PC-9 (cell line): ENCODE results near the gene HLA-B. TPM values are rescaled to one million over a fixed set of nuclear protein-coding genes. Genes with fewer than 3 reads are reported as not detected.

Source experiments
- BruUV-seq: library from RNA; stranded (reverse); fragments of 400-500 nt; replicated peaks from 2 replicates; lab custom pipeline; 2021; lab: Mats Ljungman, UMichigan
- CTCF ChIA-PET: fragments of 300-600 bp; sonication (Branson Sonifier 250); formaldehyde crosslinking; loops from one replicate; lab custom pipeline; 2022; ENCODE audit warnings: antibody characterized with exemption; lab: Charles Lee
- POLR2A ChIA-PET: fragments of 300-600 bp; sonication (Branson Sonifier 250); formaldehyde crosslinking; loops from one replicate; lab custom pipeline; 2022; ENCODE audit warnings: antibody characterized with exemption; ENCODE audit not compliant: unreplicated experiment; lab: Charles Lee
- DNase-seq, 2 experiments: peaks; one replicate each; pipeline versions ENCODE4 v3.0.0 to v3.0.0-alpha.2; 2015 to 2022; ENCODE audit warnings: mixed read lengths in 1 of 2
- H2AFZ ChIP-seq: fragments of 200-600 bp; sonication (generic); 2 replicates; pipeline ENCODE4 v1.8.1; 2017; ENCODE audit warnings: antibody characterized with exemption
- H3F3A ChIP-seq: fragments of 200-600 bp; sonication (generic); 2 replicates; pipeline ENCODE4 v1.8.1; 2017; ENCODE audit warnings: antibody characterized with exemption, mild to moderate bottlenecking, low read depth; ENCODE audit not compliant: insufficient read depth
- H3K27ac ChIP-seq: fragments of 200-600 bp; sonication (generic); 2 replicates; pipeline ENCODE4 v1.6.1; 2016; ENCODE audit warnings: mixed run types
- H3K27me3 ChIP-seq: fragments of 200-600 bp; sonication (generic); 2 replicates; pipeline ENCODE4 v1.6.1; 2016; ENCODE audit warnings: low read depth, mixed run types; ENCODE audit not compliant: insufficient read depth
- H3K36me3 ChIP-seq: fragments of 200-600 bp; sonication (generic); 2 replicates; pipeline ENCODE4 v1.6.1; 2016; ENCODE audit warnings: low read depth, mixed run types
- H3K4me1 ChIP-seq: fragments of 200-600 bp; sonication (generic); replicated peaks from 2 replicates; pipeline ENCODE4 v1.6.1; 2016; ENCODE audit warnings: mixed run types; ENCODE audit not compliant: insufficient read depth
- H3K4me2 ChIP-seq: fragments of 200-600 bp; sonication (generic); 2 replicates; pipeline ENCODE4 v1.6.1; 2017; ENCODE audit warnings: mixed run types
- H3K4me3 ChIP-seq: fragments of 200-600 bp; sonication (generic); 2 replicates; pipeline ENCODE4 v1.6.1; 2016; ENCODE audit warnings: mixed run types
- H3K79me2 ChIP-seq: fragments of 200-600 bp; sonication (generic); 2 replicates; pipeline ENCODE4 v1.6.1; 2017; ENCODE audit warnings: low read depth, mixed run types
- H3K9me2 ChIP-seq: fragments of 200-600 bp; sonication (generic); 2 replicates; pipeline ENCODE4 v1.8.1; 2017; ENCODE audit warnings: mild to moderate bottlenecking; ENCODE audit not compliant: insufficient read depth
- H3K9me3 ChIP-seq: fragments of 200-600 bp; sonication (generic); 2 replicates; pipeline ENCODE4 v1.8.1; 2016; ENCODE audit warnings: low read depth; ENCODE audit not compliant: insufficient read depth
- H4K20me1 ChIP-seq: fragments of 200-600 bp; sonication (generic); 2 replicates; pipeline ENCODE4 v1.8.1; 2017; ENCODE audit not compliant: insufficient read depth
- EZH2 ChIP-seq: fragments of 200-600 bp; sonication (generic); IDR thresholded peaks from 2 replicates; pipeline ENCODE4 v1.8.0; 2017; ENCODE audit warnings: antibody characterized with exemption, low read depth
- intact Hi-C: fragments of 100-400 bp; cut with micrococcal nuclease; formaldehyde crosslinking; loops from one replicate; pipeline ENCODE4 v1.10.0; 2022; ENCODE audit not compliant: unreplicated experiment
- total RNA-seq: library from RNA; stranded (reverse); gene quantifications from 2 replicates; pipeline ENCODE4 v1.2.3, GENCODE V29; 2021
- TF ChIP-seq, protein P1 (sequence below): fragments of 200-600 bp; sonication (generic); conservative IDR thresholded peaks from 2 replicates; pipeline ENCODE4 v1.6.1; 2017; ENCODE audit warnings: mixed run types, antibody characterized with exemption, mild to moderate bottlenecking, moderate library complexity

The HLA-B gene
- total RNA-seq, 1 experiment from 2014 or later: 137 TPM

DNA sequence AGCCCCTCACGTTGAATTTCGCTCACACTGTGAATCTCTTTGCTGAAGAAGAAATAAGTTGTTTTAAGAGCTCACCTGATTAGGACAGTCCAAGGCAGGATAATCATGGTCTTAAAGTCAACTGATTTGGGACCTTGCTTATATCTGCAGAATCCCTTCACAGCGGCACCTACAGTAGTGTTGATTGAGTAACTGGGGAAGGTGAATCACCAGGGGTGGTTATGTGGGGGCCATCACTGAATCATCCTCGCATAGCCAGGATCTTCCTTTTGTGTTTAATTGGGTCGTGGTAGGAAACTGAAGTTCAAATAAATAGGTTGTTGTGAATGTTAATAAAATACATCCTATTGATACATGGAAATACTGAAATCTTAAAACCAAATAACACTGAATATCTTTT lies 26.2 kb upstream of the HLA-B start:
- Histone ChIP-seq H3K27ac (no peak overlapping the region), H3K9me2 (no peaks in the 10 kb centered on the region), H3F3A (no peaks in the 10 kb centered on the region), H3K36me3 (no peaks in the 10 kb centered on the region), H3K27me3 (peaks cover 9% of the 10 kb centered on the region; the same call in 1 of the 2 replicates), H3K4me2 (no peak overlapping the region), H3K79me2 (no peaks in the 10 kb centered on the region), H3K9me3 (no peaks in the 10 kb centered on the region), H4K20me1 (no peaks in the 10 kb centered on the region), H2AFZ (no peak overlapping the region), H3K4me1 (no peaks in the 10 kb centered on the region), H3K4me3 (no peak overlapping the region)
- intact Hi-C loops: loop anchor here (5.0 to 10.0 kb wide), 2 partner anchors 186 to 928 kb away; no protein-coding TSS in a partner anchor
- CTCF ChIA-PET: no interaction called here
- POLR2A ChIA-PET: no interaction called here
- peak in 1 of 2 experiments; percentile 52 for DNase-seq
- no TSS peak for BruUV-seq
- TF ChIP-seq, protein P1, sequence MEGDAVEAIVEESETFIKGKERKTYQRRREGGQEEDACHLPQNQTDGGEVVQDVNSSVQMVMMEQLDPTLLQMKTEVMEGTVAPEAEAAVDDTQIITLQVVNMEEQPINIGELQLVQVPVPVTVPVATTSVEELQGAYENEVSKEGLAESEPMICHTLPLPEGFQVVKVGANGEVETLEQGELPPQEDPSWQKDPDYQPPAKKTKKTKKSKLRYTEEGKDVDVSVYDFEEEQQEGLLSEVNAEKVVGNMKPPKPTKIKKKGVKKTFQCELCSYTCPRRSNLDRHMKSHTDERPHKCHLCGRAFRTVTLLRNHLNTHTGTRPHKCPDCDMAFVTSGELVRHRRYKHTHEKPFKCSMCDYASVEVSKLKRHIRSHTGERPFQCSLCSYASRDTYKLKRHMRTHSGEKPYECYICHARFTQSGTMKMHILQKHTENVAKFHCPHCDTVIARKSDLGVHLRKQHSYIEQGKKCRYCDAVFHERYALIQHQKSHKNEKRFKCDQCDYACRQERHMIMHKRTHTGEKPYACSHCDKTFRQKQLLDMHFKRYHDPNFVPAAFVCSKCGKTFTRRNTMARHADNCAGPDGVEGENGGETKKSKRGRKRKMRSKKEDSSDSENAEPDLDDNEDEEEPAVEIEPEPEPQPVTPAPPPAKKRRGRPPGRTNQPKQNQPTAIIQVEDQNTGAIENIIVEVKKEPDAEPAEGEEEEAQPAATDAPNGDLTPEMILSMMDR: no peak
- TF ChIP-seq EZH2: no peak

DNA sequence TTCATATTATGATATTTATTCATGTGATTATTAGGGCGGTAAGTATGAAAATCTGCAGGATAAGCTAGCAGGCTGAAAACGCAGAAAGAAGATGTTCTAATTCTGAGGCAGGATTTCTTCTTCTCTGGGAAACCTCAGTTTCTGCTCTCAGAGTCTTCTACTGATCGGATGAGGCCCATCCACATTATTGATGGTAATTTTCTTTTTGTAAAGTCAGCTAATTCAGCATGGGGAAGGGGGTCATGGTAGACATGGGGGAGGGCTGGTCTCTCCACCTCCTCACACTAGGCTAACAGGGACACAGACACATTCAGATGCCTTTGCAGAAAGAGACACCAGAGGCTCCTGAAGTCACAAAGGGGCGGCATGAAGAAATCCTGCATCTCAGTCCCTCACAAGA lies 24.7 kb upstream of the HLA-B start:
- Histone ChIP-seq H2AFZ (no peak overlapping the region), H3K36me3 (no peaks in the 10 kb centered on the region), H3K79me2 (no peaks in the 10 kb centered on the region), H3K9me2 (no peaks in the 10 kb centered on the region), H3K27ac (no peak overlapping the region), H3K4me3 (no peak overlapping the region), H4K20me1 (no peaks in the 10 kb centered on the region), H3K4me1 (no peaks in the 10 kb centered on the region), H3K9me3 (no peaks in the 10 kb centered on the region), H3K27me3 (peaks cover 19% of the 10 kb centered on the region; the same call in 1 of the 2 replicates), H3F3A (no peaks in the 10 kb centered on the region), H3K4me2 (no peak overlapping the region)
- POLR2A ChIA-PET: interaction anchor here (0.6 kb wide), 1 partner anchor 899 kb away, joined by 3 read pairs; no protein-coding TSS in a partner anchor
- CTCF ChIA-PET: no interaction called here
- TF ChIP-seq, protein P1: no peak
- no peak for TF ChIP-seq EZH2
- no peak for DNase-seq
- no TSS peak for BruUV-seq
- intact Hi-C loops: loop anchor here (5.0 to 10.0 kb wide), 2 partner anchors 184 to 927 kb away; no protein-coding TSS in a partner anchor

DNA sequence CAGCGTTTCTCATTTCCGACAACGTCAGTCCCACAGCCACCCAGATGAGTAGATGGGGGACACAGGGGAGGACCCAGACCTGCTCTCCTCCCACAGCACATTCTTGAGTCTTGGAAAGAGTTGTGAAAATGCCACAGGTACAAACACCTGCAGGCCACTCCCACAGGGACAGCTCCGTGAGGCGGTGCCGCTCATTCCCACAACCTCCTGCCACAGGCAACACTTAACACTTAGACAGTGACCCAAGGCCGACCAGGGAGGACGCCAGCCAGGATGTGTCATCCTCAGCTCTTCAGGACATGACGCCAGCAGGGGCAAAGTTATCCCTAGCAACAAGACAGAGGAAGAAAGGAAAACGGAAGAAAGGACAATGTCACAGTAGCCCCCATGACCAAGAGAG lies 22.9 kb upstream of the HLA-B start:
- peaks cover 26% of the 10 kb centered on the region; the same call in 1 of the 2 replicates for H3K27me3 ChIP-seq
- BruUV-seq: no TSS peak
- DNase-seq: no peak
- H2AFZ ChIP-seq: no peak overlapping the region
- TF ChIP-seq EZH2: no peak
- TF ChIP-seq, protein P1: no peak
- H3K4me1 ChIP-seq: no peaks in the 10 kb centered on the region
- no peaks in the 10 kb centered on the region for H3K9me2 ChIP-seq
- H3K27ac ChIP-seq: no peak overlapping the region
- no peaks in the 10 kb centered on the region for H3K36me3 ChIP-seq
- H3K4me2 ChIP-seq: no peak overlapping the region
- ChIA-PET CTCF (no interaction called here), POLR2A (no interaction called here)
- H3F3A ChIP-seq: no peaks in the 10 kb centered on the region
- H3K4me3 ChIP-seq: no peak overlapping the region
- H3K9me3 ChIP-seq: no peaks in the 10 kb centered on the region
- no peaks in the 10 kb centered on the region for H3K79me2 ChIP-seq
- intact Hi-C loops: loop anchor here (5.0 to 10.0 kb wide), 2 partner anchors 183 to 925 kb away; no protein-coding TSS in a partner anchor
- H4K20me1 ChIP-seq: no peaks in the 10 kb centered on the region
